Femur (tissue), 1 donor: ENCODE data around the gene VEGFB.

Source experiments
- DNase-seq: peaks from one replicate; pipeline ENCODE4 v3.0.0-alpha.2; 2017

The VEGFB gene

DNA sequence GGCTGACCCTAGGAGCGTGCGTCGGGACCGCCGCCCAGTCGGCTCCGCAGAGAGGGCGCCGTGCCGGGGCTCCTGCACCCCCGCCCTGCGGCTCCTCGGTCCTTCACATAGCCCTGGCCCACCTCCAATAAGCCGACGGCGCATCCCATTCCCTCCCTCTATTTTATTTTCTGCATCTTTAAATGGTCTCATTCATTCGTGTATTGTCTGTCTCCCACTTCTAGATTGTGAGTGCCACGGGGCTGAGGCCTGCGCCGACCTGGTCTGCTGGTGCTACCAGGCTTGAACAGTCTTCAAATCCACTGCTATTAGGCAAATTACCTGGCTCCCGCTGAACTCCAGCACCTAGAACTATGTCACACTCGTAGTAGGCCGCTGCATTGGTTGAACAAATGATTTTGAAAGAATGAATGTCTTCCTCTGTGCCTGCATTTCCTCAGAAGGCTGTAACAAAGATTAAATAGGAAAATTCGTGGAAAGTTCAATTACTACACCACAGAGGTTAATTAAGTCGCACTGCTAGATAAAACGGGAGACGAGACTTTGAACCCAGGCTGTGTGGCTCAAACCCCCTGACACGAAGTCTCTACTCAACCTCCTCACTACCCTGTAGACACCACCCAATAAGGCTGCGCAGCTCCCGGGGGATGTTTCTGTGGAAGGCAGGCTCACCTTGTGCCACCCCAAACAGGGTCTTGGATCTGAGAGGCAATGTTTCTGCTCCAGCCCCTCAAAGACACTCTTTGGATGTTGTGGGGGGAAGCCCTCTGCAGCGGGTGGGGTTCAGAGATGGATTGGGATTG lies 13.5 kb downstream of the VEGFB start:
- DNase-seq, result no peak

DNA sequence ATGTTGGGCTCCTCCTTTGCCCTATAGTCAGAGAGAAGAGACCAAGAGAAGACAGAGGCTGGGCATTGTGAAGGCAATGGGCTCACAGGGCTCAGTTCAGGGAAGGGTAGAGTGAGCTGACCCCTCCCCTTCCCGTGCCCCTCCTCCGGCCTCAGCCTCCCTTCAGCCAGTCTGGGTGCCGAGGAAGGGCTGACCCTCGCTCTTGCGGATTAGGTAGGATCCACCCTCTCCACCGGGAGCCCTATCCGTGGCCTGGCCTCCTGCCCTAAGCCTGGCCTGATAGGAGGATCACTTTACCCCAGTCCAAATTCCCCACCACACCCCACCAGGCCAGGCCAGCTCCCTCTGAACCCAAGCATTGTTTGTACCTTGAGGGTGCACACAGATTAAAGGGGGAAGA lies 14.2 kb downstream of the VEGFB start:
- no peak for DNase-seq

DNA sequence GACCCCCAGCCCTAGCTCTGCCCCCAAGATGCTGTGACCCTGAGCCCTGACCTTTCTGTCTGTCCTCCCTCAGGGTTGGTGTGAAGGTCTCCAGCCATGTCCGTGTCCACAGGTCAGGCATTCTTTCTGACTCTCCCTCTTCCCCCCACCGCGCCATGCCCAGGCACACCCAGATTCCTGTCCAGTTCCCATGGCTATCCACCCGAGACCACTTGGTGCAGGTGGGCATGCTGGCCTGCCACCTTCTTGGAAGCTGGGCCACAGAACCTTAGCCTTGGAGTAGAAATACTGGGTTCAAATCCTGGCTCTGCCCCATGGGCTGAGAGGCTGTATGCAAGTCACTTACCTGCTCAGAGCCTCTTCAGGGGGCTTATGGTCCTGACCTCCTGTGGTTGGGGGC lies 14.7 kb downstream of the VEGFB start:
- DNase-seq, result no peak

DNA sequence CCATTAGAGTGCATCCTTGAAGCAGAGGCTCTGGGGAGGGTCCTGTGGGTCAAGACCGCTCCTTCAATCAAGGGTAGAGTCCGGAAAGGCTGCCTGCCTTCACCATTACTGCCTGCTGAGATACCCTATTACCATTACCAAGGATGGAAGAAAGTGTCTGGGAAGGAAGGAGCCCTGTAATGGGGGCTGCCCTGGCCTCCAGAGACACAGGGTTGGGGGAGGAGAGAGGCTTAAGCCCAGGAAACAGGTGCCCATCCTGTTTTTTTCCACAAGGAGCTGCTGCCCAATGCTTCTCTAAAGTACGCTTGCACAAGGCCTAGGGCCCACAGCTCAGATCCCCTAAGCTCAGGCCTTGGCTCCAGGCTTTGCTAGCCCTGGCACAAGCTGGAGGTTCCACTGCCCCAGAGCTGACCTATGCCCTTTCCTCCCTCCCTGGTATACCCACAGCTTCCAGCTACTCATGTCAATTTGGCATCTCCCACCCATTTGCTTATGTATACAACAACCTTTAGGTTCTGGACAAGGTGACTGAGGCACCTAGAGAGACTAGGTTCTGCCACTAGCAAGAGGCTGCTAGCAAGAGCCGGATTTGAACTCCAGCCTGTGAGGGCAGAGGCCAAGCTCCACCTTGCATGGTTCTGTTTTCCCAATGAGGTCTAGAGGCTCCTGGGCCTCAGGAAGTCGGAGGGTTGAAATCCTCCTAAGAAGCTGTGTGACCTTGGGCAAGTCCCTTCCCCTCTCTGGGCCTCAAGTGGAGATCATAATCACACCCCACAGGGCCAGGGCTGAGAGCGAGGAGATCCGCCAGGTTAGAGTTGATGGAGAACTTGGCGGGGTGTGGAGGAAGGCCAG lies 15.4 kb downstream of the VEGFB start:
- DNase-seq, result no peak

DNA sequence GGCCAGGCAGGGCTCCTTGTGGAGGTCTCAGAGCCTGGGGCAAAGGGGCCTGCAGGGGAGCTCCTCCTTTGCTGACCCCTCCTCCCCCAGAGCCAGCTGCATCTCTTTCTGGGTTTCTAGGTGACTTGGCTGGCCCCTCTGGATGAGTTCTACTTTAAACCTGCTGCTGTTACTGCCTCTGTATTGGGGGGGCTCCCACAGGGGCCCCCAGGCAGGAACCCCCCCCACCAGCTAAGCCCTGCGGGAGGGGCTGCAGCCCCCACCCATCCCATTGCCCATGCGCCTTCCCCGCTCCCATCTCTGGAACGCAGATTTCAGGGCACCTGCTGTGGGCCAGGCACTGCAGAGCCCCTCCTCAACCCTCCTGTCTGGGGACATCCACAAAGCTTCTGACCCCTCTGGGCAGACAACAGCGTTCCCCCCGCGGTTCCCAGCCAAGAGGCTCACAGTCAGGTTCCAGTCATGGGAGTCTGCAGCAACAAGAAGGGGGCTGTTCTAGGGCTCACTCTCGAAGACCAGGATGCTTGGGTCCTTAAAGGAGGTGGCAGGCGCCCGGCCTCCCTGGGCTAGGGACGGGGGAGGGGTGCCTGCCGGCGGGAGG lies 16.1 kb downstream of the VEGFB start:
- no peak for DNase-seq

DNA sequence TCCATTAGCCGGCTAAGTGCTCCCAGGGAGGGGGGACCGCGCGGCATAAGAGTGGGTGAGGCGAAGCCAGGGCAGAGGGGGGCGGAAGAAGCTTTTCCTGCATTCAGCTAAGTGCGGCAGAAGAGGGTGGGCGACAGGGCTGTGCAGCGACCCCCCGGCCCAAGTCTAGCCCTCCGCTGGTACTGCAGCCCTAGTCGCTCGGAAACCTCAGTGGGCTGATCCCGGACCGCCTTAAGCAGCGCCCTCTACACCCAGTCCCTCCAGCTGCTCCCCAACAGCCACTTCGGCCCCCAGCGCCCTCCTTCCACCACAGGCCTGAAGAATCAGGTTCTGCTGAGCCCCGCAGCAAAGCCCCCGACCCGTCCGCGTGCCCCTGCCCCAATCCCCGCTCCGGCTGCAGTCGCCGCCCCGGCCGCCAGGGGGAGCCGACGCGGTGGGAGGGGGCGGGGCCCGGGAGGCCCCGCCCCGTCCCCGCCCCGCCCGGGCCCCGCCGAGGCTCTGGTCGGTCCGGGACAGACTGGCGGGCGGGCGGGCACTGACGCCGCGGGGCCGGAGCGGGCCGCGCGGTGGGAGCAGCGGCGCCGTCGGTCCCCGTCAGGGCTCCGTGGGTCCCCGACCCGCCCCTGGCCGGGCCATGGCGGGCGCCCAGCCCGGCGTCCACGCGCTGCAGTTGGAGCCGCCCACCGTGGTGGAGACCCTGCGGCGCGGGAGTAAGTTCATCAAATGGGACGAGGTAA lies 16.8 kb downstream of the VEGFB start, which contains the start of gene PLCB3:
PLCB3 (plus strand) TSS at position 515 of the 737 bp plus-strand sequence; CDS start at position 635, 120 bp downstream.
- peak; percentile 76 for DNase-seq

DNA sequence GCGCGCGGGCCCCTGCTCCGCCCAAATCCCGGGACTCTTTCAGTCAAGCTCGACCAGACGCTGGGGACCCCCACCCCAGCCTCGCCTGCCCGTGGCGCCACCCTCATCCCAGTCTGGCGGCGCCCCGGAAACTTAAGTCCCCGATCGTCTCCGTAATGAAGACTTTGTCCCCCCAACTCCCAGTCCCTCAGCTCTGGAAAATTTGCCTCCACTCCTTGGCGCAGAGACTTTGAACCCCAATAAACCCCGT lies 17.3 kb downstream of the VEGFB start:
- no peak for DNase-seq

DNA sequence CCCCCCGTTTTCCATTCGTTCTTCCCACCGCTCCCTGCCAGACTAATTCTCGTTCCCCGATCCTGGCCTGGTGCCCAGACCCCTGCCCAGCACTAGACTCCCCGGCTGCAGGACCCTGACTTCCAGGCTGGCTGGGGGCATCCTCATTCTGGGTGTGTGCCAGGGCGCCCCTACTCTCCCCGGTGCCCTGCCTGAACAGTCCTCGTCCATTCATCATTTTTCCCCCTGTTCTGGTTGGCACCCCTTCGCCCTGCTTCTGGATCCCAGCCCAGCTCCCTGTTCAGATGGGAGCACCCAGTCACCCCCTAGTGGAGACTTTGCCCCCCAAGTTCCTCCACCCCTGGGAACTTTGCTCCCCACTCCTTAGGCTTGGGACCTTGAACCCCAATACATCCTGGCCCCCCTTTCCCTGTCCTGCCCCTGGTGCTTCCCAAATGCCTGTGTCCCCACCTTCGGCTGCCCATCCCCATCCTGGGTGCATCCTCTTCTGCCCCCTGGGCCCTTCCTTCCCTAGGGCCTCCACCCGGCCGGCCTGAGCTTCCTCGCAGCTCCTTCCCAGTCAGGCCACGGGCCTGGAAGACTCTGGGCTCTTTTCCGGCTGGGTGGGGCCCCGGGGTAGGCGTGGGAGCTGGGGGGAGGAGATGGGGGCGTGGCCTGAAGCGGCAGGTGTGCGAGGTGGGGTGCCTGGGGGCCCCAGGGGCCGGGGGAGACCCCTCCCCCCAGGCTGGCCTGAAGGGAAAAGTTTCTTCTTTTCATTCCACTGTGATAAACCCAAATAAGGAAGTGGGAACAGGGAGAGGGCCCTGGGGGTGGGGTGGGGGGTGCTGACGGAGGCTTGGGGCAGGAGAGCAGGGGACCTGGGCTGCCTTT lies 17.9 kb downstream of the VEGFB start:
- no peak for DNase-seq

DNA sequence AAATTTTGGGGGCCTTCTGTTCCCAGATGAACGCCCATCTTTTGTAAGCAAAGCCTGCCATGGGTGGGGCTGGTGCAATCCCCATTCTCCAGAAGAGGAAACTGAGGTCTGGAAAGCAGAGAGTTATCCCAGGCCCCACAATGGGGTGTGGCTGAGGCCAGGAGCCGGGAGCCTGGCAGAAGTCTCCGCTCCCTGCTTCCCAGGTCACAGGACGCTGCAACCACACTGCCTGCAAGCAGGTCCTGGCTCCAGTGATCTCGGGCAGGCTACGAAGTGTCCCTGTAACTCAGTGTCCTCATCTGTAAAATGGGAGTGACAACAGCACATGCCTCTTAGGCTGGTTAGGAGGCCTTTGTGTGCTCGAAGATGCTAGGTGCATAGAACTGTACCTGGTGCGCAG lies 18.7 kb downstream of the VEGFB start:
- DNase-seq, result no peak

DNA sequence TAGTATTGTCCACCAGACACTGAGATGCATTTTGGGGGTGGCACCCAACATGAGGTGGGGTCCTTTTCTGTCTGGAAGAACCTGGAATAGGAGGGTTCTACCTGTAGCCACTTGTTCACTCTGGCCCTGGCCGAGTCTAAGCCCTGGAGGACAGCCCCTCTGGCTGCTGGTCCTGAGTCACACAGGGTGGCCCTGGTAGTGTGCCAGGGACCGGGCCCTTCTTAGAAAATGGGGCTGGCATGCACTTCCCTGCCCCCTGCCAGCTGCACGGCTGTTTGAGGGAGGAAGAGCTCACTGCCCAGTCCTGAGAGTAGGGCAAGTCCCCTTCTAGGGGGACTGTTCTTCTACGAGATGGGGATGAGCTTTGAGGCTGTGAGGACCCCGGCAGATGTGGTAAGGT lies 19.1 kb downstream of the VEGFB start:
- DNase-seq, result no peak

DNA sequence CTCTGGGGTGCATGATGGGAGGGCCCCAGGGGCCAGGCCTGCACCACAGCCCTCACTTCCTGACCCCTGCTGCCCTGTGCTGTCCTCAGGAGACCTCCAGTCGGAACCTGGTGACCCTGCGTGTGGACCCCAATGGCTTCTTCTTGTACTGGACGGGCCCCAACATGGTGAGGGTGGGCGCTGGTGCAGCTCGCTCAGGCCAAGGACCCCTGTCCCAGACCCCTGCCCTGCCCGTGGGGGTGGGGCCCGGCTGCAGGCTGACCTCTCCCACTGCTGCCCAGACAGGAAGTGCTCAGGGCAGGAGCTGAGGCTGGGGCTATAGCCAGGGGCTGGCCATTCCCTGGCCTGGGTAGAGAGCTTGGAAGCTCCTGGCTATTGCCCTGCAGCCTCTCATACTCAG lies 19.9 kb downstream of the VEGFB start:
- DNase-seq, result no peak

DNA sequence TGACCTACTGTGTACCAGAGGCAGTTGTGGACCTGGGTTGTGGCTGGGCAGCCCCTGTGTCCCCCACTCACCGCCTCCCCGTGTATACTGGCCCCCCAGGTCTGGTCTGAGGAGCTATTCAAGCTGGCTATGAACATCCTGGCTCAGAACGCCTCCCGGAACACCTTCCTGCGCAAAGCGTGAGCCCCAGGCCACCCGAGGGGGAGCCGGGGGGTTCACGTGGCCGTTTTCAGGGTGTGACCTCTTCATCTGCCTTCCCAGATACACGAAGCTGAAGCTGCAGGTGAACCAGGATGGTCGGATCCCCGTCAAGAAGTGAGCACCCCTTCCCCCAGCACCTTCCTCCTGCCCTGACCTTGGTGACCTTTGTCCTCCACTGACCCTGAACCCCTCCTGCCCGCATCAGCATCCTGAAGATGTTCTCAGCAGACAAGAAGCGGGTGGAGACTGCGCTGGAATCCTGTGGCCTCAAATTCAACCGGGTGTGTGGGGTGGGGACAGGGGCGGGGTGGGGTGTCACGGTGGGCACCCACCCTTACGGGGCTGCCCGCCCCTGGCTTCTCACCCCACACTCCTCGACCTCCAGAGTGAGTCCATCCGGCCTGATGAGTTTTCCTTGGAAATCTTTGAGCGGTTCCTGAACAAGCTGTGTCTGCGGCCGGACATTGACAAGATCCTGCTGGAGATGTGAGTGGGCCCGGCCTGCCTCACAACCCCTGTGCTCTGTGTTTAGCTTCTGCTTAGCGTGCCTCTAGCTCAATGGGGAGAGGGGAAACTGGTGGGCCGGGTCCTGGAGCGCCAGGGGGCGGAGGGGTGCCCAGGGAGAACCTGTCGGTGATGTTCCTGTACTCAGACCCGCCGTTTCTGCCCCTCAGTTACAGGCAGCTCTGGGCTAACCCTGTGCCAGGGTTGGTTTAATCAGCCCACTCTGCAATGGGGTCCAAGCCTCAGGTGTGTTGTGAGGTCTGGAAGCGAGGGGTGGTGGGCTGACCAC lies 21.0 kb downstream of the VEGFB start:
- no peak for DNase-seq

DNA sequence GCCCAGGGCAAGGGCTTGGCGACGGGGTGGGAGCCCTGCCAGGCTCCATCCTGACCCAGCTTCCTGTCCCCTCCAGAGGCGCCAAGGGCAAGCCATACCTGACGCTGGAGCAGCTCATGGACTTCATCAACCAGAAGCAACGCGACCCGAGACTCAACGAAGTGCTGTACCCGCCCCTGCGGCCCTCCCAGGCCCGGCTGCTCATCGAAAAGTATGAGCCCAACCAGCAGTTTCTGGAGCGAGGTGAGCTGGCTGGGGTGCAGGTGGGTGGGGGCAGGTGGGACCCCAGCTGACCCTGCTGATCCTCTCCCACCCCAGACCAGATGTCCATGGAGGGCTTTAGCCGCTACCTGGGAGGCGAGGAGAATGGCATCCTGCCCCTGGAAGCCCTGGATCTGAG lies 21.9 kb downstream of the VEGFB start:
- DNase-seq, result no peak

DNA sequence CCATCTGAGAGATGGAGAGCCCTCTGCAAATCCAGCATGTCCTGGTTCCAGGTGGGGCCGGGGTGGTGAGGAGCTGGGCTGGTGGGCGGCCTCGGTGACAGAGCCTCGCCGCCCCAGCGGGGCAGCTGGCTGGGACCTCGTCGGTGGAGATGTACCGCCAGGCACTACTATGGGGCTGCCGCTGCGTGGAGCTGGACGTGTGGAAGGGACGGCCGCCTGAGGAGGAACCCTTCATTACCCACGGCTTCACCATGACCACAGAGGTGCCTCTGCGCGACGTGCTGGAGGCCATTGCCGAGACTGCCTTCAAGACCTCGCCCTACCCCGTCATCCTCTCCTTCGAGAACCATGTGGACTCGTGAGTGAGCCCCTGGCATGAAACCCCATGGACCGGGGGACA lies 24.0 kb downstream of the VEGFB start:
- DNase-seq, result no peak

DNA sequence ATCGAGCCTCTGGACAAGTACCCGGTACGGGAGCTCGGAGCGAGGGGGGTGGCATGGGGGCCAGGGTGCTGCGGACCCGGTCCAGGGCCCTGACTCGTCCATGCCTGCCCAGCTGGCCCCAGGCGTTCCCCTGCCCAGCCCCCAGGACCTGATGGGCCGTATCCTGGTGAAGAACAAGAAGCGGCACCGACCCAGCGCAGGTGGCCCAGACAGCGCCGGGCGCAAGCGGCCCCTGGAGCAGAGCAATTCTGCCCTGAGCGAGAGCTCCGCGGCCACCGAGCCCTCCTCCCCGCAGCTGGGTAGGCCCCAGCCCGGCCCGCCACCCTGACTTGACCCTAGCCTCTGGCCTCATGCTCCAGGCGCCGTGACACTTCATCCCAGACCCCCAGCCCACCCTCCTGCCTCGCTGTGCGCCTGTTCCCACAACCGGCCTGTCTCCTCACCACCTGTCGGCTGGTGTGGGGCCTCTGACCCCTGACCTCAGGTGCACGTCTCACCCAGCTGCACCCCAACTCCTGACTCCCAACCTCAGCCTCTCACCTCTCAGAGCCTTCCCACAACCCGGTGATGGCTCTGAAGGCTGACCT lies 24.7 kb downstream of the VEGFB start:
- no peak for DNase-seq

DNA sequence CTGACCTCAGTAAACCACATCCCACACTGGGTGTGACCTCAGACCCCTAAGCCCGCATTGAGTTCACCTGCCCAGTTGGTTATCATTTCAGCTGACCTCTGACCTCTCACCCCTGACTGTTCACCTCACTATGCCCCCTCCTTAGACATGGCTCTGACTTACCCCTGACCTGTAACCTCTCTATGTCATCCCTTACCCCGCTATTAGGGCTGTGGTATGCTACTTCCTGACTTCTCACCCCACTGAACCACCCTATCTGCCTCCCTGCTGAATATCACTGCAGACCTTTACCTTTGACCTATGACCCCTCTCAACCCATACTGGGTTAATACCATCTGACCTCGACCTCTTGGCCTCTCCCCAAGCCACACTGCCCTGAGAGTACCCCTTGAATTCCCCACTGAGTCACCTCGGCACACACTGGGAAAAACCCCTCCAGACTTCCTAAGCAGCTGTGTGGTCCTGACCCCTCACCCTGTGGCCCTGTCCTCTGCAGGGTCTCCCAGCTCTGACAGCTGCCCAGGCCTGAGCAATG lies 25.2 kb downstream of the VEGFB start:
- DNase-seq, result no peak

DNA sequence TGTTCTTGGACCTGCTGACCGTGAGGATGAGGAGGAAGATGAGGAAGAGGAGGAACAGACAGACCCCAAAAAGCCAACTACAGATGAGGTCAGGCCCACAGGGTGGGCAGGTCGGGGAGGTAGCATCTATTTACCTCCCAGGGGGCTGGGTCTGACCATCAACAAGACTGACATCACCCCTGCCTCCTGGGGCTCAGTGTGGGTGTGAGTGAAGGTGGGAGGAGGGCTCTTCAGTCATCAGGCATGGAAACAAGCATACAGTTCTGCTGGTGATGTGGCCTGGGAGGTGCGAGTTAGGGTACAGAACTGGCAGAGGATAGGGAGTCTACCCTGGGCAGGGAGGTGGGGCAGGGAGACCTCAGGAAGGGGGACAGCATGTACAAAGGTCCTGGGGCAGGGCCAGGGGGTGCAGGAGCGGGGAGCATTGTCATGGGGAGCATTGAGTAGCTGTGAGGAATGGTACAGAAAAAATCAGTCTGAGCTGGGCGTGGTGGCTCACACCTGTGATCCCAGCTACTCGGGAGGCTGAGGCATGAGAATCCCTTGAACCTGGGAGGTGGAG lies 25.8 kb downstream of the VEGFB start:
- DNase-seq, result no peak

DNA sequence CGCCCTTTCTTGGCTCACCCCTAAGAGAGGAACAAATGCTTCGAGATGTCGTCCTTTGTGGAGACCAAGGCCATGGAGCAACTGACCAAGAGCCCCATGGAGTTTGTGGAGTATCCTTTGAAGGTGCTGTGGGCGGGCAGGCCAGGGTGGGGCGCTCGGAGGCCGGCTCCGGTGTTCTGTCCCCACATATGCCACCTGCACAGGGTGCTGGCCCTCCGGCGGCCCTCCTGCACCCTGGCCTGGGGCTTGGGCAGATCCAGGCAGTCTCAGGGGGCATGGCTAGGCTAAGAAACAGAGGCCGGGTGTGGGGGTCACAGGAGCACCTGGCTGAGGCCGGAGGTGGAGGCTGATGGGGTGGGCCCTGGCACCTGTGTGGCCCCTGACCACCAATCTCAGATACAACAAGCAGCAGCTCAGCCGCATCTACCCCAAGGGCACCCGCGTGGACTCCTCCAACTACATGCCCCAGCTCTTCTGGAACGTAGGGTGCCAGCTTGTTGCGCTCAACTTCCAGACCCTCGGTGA lies 27.2 kb downstream of the VEGFB start:
- no peak for DNase-seq

DNA sequence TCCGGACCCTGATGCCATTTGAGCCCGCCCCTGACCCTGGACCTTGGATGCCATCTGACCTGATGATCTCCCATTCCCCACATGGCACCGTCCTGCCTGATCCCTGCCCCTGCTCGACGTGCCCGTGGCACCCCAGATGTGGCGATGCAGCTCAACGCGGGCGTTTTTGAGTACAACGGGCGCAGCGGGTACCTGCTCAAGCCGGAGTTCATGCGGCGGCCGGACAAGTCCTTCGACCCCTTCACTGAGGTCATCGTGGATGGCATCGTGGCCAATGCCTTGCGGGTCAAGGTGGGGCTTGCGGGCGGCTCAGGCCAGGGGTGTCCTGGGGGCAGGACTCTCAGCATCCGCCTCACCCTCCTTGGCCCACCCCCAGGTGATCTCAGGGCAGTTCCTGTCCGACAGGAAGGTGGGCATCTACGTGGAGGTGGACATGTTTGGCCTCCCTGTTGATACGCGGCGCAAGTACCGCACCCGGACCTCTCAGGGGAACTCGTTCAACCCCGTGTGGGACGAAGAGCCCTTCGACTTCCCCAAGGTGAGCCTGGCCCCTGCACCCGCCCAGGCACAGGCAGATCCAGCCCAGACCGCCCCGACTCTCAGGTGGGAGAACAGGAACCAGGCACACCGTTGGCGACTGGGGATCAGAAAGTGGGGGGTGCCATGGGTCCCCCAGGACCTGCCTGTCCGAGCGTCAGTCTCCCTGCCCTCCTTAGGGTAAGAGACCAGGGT lies 28.1 kb downstream of the VEGFB start:
- no peak for DNase-seq
